Mesothelial cell of epicardium (in vitro differentiated cells): ENCODE results near the gene AQP1. TPM values are rescaled to one million over a fixed set of nuclear protein-coding genes. Genes with fewer than 3 reads are reported as not detected.

Experiments used
- DNase-seq, 2 experiments: peaks; one replicate each; pipeline ENCODE4 v3.0.0; 2021; ENCODE audit warnings: low spot score in 2 of 2; ENCODE audit not compliant: unreplicated experiment in 2 of 2
- H3K27ac Mint-ChIP-seq: 2 replicates; pipeline ENCODE4 v1.8.0; 2021; ENCODE audit warnings: mixed read lengths
- H3K27me3 Mint-ChIP-seq: 2 replicates; pipeline ENCODE4 v1.8.0; 2021; ENCODE audit warnings: low read depth, mixed read lengths
- H3K36me3 Mint-ChIP-seq: 2 replicates; pipeline ENCODE4 v1.8.0; 2021; ENCODE audit warnings: mixed read lengths
- H3K4me1 Mint-ChIP-seq: 2 replicates; pipeline ENCODE4 v1.8.0; 2021; ENCODE audit warnings: mixed read lengths
- H3K4me3 Mint-ChIP-seq: 2 replicates; pipeline ENCODE4 v1.8.0; 2021; ENCODE audit warnings: mild to moderate bottlenecking, moderate library complexity, mixed read lengths
- H3K9me3 Mint-ChIP-seq: 2 replicates; pipeline ENCODE4 v1.8.0; 2021; ENCODE audit warnings: mixed read lengths
- CTCF ChIP-seq: fragments of 200-600 bp; sonication (generic); IDR thresholded peaks from one replicate; pipeline ENCODE4 v1.5.0; 2021; ENCODE audit warnings: antibody characterized with exemption; ENCODE audit not compliant: unreplicated experiment
- total RNA-seq: library from RNA; stranded (reverse); gene quantifications from 3 replicates; pipeline ENCODE4 v1.2.1, GENCODE V29; 2021

AQP1 gene
- total RNA-seq, 1 donor from 2014 or later, result 10.9 TPM

- no peaks in the 10 kb centered on the region for H3K4me1 Mint-ChIP-seq
- H3K27me3 Mint-ChIP-seq, result peaks cover 73% of the 10 kb centered on the region
Measured at GRCh38 chr7:30968747-30969603, 57.3 kb downstream of the AQP1 start.

GRCh38 chr7:30969604-30969970, 57.9 kb downstream of the AQP1 start:
- DNase-seq, result no peak

More at GRCh38 chr7:30968747-30969603, 57.3 kb downstream of the AQP1 start:
- no peak overlapping the region for H3K4me3 Mint-ChIP-seq
- DNase-seq, result no peak
- no peak for TF ChIP-seq CTCF
- H3K36me3 Mint-ChIP-seq, result no peaks in the 10 kb centered on the region
- H3K9me3 Mint-ChIP-seq, result no peaks in the 10 kb centered on the region
- no peak overlapping the region for H3K27ac Mint-ChIP-seq

GRCh38 chr7:30970074-30970473, 58.4 kb downstream of the AQP1 start:
- H3K27me3 Mint-ChIP-seq, result peaks cover 64% of the 10 kb centered on the region

More at GRCh38 chr7:30969604-30969970, 57.9 kb downstream of the AQP1 start:
- TF ChIP-seq CTCF, result no peak
- Mint-ChIP-seq H3K9me3 (no peaks in the 10 kb centered on the region), H3K36me3 (no peaks in the 10 kb centered on the region), H3K4me3 (no peak overlapping the region), H3K4me1 (no peaks in the 10 kb centered on the region), H3K27me3 (peaks cover 69% of the 10 kb centered on the region), H3K27ac (no peak overlapping the region)

GRCh38 chr7:30970594-30971094, 59.0 kb downstream of the AQP1 start:
- no peaks in the 10 kb centered on the region for H3K4me1 Mint-ChIP-seq

More at GRCh38 chr7:30970074-30970473, 58.4 kb downstream of the AQP1 start:
- Mint-ChIP-seq H3K27ac (no peak overlapping the region), H3K4me1 (no peaks in the 10 kb centered on the region), H3K9me3 (no peaks in the 10 kb centered on the region), H3K36me3 (no peaks in the 10 kb centered on the region), H3K4me3 (no peak overlapping the region)
- DNase-seq, result no peak
- no peak for TF ChIP-seq CTCF

GRCh38 chr7:30971440-30971839, 59.8 kb downstream of the AQP1 start:
- H3K4me3 Mint-ChIP-seq, result no peak overlapping the region
- no peaks in the 10 kb centered on the region for H3K9me3 Mint-ChIP-seq
- TF ChIP-seq CTCF, result no peak
- no peak for DNase-seq
- H3K27ac Mint-ChIP-seq, result no peak overlapping the region
- H3K36me3 Mint-ChIP-seq, result no peaks in the 10 kb centered on the region
- H3K27me3 Mint-ChIP-seq, result peaks cover 58% of the 10 kb centered on the region
- no peaks in the 10 kb centered on the region for H3K4me1 Mint-ChIP-seq

More at GRCh38 chr7:30970594-30971094, 59.0 kb downstream of the AQP1 start:
- H3K9me3 Mint-ChIP-seq, result no peaks in the 10 kb centered on the region
- H3K4me3 Mint-ChIP-seq, result no peak overlapping the region
- H3K27me3 Mint-ChIP-seq, result peaks cover 60% of the 10 kb centered on the region
- TF ChIP-seq CTCF, result no peak
- no peak for DNase-seq
- H3K27ac Mint-ChIP-seq, result no peak overlapping the region
- no peaks in the 10 kb centered on the region for H3K36me3 Mint-ChIP-seq
